ENCODE measurements around the gene ANKRD39. TPM values are rescaled to one million over a fixed set of nuclear protein-coding genes. Genes with fewer than 3 reads are reported as not detected.
A peak's percentile ranks its signal among the peaks of the same experiment; 100 is the strongest.

ANKRD39 gene
- total and polyA plus RNA-seq, 2 of the 4 experiments (the other 2 are of a cell fraction) = 12.5 to 17.0 TPM

DNA sequence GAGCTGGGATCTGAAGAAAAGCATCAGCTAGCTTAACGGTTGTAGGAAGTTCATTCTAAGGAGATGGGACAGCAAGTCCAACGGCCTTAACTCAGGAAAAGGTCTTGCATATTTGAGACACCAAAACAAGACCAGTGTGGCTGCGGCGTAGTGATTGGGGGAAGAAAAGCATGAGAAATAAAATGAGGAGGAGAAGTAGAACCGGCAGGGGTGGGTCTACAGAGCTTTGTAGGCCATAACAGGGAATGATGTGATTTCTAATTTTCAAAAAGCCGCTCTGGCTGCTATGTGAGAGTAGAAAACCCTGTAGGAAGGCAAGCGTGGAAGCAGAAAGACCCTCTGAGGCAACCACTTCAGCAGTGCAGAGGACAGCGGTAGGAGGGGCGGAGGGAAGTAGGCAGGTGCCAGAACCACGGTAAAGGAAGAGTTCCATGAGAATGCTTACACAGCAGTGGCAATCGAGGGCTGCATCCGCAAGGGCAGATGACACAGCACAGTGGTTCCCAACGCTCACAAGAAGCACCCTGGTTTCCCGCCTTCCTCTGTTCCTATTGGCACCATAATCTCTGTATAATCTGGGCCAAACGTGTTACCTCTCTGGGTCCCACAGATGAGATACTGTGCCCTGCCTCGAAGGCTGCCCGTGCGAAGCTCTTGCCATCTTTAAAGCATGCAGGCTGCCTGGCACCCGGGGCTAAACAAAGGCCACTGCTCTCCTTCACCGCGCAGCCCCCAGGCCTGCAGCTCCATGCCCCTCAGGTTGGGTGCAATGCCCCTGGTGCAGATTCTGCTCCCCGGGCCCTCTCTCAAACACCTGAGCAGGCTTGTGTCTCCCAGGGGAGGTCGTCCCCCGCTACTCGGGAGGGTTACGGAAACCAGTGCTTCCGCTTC is 795 bp downstream of the ANKRD39 start:
- Histone ChIP-seq H3K9ac (ENCODE audit: low read depth, low read length) (peak overlapping the region; percentile 63), H2BK15ac (ENCODE audit: low read depth, low read length) (no peak overlapping the region), H2AK5ac (ENCODE audit: low read depth, low read length) (no peak overlapping the region), H3K27me3 (ENCODE audit: control insufficient read depth, insufficient read depth, low read length) (no peaks in the 10 kb centered on the region), H3K9me1 (ENCODE audit: insufficient read depth, low read length) (peaks cover 3% of the 10 kb centered on the region; the same call in 1 of the 2 replicates), H2AFZ (replicated peaks; ENCODE audit: low read length, poor library complexity) (peak overlapping the region; percentile 99), H3K4me1 (ENCODE audit: control insufficient read depth, insufficient read depth, low read length) (peaks cover 12% of the 10 kb centered on the region), H3K4me2 (ENCODE audit: low read depth, low read length) (peak overlapping the region; percentile 87), H3K27ac (ENCODE audit: insufficient read depth, low read length) (peak overlapping the region; percentile 58; the same call in 1 of the 2 replicates), H3K79me1 (ENCODE audit: low read depth in 1 of 2, low read length in 2 of 2) (peaks cover 11 to 34% of the 10 kb centered on the region in 2 experiments), H4K5ac (ENCODE audit: low read depth, low read length) (no peak overlapping the region), H4K8ac (ENCODE audit: low read depth in 2 of 2, low read length in 2 of 2) (peak overlapping the region; percentile 1 to 75; a peak in 2 of 4 replicates), H2BK120ac (ENCODE audit: low read depth, low read length) (no peak overlapping the region), H3K18ac (ENCODE audit: low read depth, low read length) (no peak overlapping the region), H3K4me3 (ENCODE audit: insufficient read depth, low read depth, low read length) (peak overlapping the region; percentile 60), H3K4ac (ENCODE audit: low read depth, low read length) (peak overlapping the region; percentile 6; the same call in 1 of the 2 replicates), H4K91ac (ENCODE audit: insufficient read depth, low read depth, low read length) (no peak overlapping the region), H3K36me3 (ENCODE audit: control insufficient read depth, insufficient read depth, low read length) (peaks cover 31% of the 10 kb centered on the region), H2BK5ac (ENCODE audit: low read depth, low read length, poor library complexity, severe bottlenecking) (no peak overlapping the region), H3K9me3 (ENCODE audit: control insufficient read depth, insufficient read depth, low read length) (no peaks in the 10 kb centered on the region), H2AK9ac (replicated peaks; ENCODE audit: low read depth, low read length, poor library complexity) (peak overlapping the region; percentile 95), H3K23ac (ENCODE audit: low read depth, low read length) (peak overlapping the region; percentile 66; the same call in 1 of the 2 replicates), H3K14ac (replicated peaks; ENCODE audit: low read depth, low read length) (peak overlapping the region; percentile 12), H3K56ac (ENCODE audit: extremely low read depth, insufficient read depth, low read length) (no peak overlapping the region), H2BK20ac (ENCODE audit: low read depth, low read length) (no peak overlapping the region), H4K20me1 (ENCODE audit: insufficient read depth, low read length) (no peaks in the 10 kb centered on the region; the same call in 1 of the 2 replicates)
- no peak; the same call in 1 of the 2 replicates for ATAC-seq (ENCODE audit: low read depth)
- DNase-seq = no peak
- intact Hi-C loops (cut with micrococcal nuclease) = no loop called here
- POLR2A ChIA-PET (ENCODE audit: unreplicated experiment) = no interaction called here
- in situ Hi-C loops (cut with MboI; ENCODE audit: low sequenced_read_pairs) = loop anchor here (5.0 to 25.0 kb wide), 2 partner anchors 100 to 255 kb away; partner anchors contain the start of gene ANKRD36
- CTCF ChIA-PET = interaction anchor here (0.6 to 2.0 kb wide), 21 partner anchors 10 to 255 kb away, joined by 3 to 23 read pairs (median 4); partner anchors contain the start of gene ANKRD36
- WGBS, 2 experiments (ENCODE audit: extremely low coverage in 2 of 2, insufficient read length in 1 of 2) = 23% methylated on average over 18 of the region's 27 CpGs; no CpG with 5 or more reads in 1 of the 2 experiments
- TF ChIP-seq BHLHE40 (IDR thresholded peaks at IDR 0.05; ENCODE audit: low read depth, low read length) (no peak), FOS (IDR thresholded peaks at IDR 0.05; ENCODE audit: low read depth, low read length) (no peak), RAD21 (IDR thresholded peaks at IDR 0.05; ENCODE audit: low read length) (no peak), POLR2A (IDR thresholded peaks at IDR 0.05; ENCODE audit: low read depth, low read length) (no peak), MAFK (IDR thresholded peaks at IDR 0.05; ENCODE audit: low read depth, low read length) (peak; percentile 34; the same call in 1 of the 2 replicates), RFX5 (IDR thresholded peaks at IDR 0.05; ENCODE audit: low read depth, low read length) (no peak)
- TF ChIP-seq, protein P1, sequence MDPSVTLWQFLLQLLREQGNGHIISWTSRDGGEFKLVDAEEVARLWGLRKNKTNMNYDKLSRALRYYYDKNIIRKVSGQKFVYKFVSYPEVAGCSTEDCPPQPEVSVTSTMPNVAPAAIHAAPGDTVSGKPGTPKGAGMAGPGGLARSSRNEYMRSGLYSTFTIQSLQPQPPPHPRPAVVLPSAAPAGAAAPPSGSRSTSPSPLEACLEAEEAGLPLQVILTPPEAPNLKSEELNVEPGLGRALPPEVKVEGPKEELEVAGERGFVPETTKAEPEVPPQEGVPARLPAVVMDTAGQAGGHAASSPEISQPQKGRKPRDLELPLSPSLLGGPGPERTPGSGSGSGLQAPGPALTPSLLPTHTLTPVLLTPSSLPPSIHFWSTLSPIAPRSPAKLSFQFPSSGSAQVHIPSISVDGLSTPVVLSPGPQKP (IDR thresholded peaks at IDR 0.05; ENCODE audit: borderline replicate concordance, low read depth, low read length) = no peak
- dilution Hi-C loops (cut with HindIII; ENCODE audit: low sequenced_read_pairs, unreplicated experiment) = no loop called here
- no TSS peak for BruUV-seq (replicated peaks)

Measured in IMR-90 (cell line).